IMR-90 (cell line): ENCODE data around the gene GRIN2A. TPM values are rescaled to one million over a fixed set of nuclear protein-coding genes. Genes with fewer than 3 reads are reported as not detected.

Experiments
- ATAC-seq: fragments of 200-7000 bp; cut with Tn5 transposase; 2 replicates; pipeline ENCODE4 v1.9.1; 2020; ENCODE audit warnings: low read depth, mild to moderate bottlenecking, moderate library complexity
- Bru-seq: library from RNA; stranded (reverse); fragments of 400-500 nt; gene quantifications from one replicate; lab custom pipeline; 2021; lab: Mats Ljungman, UMichigan
- BruChase-seq, 2 experiments: library from RNA; stranded (reverse); fragments of 400-500 nt; gene quantifications; one replicate each; lab custom pipeline; 2021; lab: Mats Ljungman, UMichigan
- BruUV-seq: library from RNA; stranded (reverse); fragments of 400-500 nt; replicated peaks from 2 replicates; lab custom pipeline; 2021; lab: Mats Ljungman, UMichigan
- CTCF ChIA-PET: fragments of 300-600 bp; formaldehyde crosslinking; extraction: SDS; loops from one replicate; lab custom pipeline; 2021; ENCODE audit warnings: antibody characterized with exemption; lab: Yijun Ruan, JAX
- POLR2A ChIA-PET: fragments of 300-600 bp; sonication (Branson Sonifier 250); formaldehyde crosslinking; loops from one replicate; lab custom pipeline; 2022; ENCODE audit warnings: antibody characterized with exemption; ENCODE audit not compliant: unreplicated experiment; lab: Charles Lee
- DNase-seq: peaks from one replicate; pipeline ENCODE4 v3.0.0; 2013
- H2AFZ ChIP-seq: replicated peaks from 2 replicates; pipeline ENCODE3; 2013; ENCODE audit warnings: low read length, mild to moderate bottlenecking; ENCODE audit not compliant: poor library complexity
- H2AK5ac ChIP-seq: 2 replicates; pipeline ENCODE4 v1.6.1; 2013; ENCODE audit warnings: low read depth, low read length, inconsistent platforms
- H2AK9ac ChIP-seq: replicated peaks from 2 replicates; pipeline ENCODE3; 2013; ENCODE audit warnings: mild to moderate bottlenecking, low read depth, low read length, moderate library complexity; ENCODE audit not compliant: poor library complexity
- H2BK120ac ChIP-seq: 2 replicates; pipeline ENCODE4 v1.6.1; 2013; ENCODE audit warnings: low read depth, low read length, inconsistent platforms
- H2BK15ac ChIP-seq: 3 replicates; pipeline ENCODE4 v1.6.1; 2013; ENCODE audit warnings: low read depth, low read length, inconsistent platforms
- H2BK20ac ChIP-seq: 2 replicates; pipeline ENCODE4 v1.6.1; 2013; ENCODE audit warnings: low read depth, mild to moderate bottlenecking, inconsistent platforms, low read length, moderate library complexity
- H2BK5ac ChIP-seq: 2 replicates; pipeline ENCODE4 v1.6.1; 2013; ENCODE audit warnings: mild to moderate bottlenecking, low read depth, low read length, inconsistent platforms; ENCODE audit not compliant: poor library complexity, severe bottlenecking
- H3K14ac ChIP-seq: replicated peaks from 2 replicates; pipeline ENCODE4 v1.6.1; 2013; ENCODE audit warnings: low read depth, low read length, inconsistent platforms
- H3K18ac ChIP-seq: 2 replicates; pipeline ENCODE4 v1.6.1; 2013; ENCODE audit warnings: low read depth, low read length, control low read depth
- H3K23ac ChIP-seq: 2 replicates; pipeline ENCODE4 v1.6.1; 2013; ENCODE audit warnings: low read depth, low read length, inconsistent platforms
- H3K27ac ChIP-seq: 2 replicates; pipeline ENCODE4 v1.5.1; 2013; ENCODE audit warnings: mild to moderate bottlenecking, control low read depth, low read length; ENCODE audit not compliant: insufficient read depth
- H3K27me3 ChIP-seq: 2 replicates; pipeline ENCODE4 v1.6.1; 2013; ENCODE audit warnings: low read length; ENCODE audit not compliant: control insufficient read depth, insufficient read depth
- H3K36me3 ChIP-seq: 2 replicates; pipeline ENCODE4 v1.6.1; 2013; ENCODE audit warnings: low read length, mixed read lengths; ENCODE audit not compliant: control insufficient read depth, insufficient read depth
- H3K4ac ChIP-seq: 2 replicates; pipeline ENCODE4 v1.6.1; 2013; ENCODE audit warnings: low read depth, low read length, inconsistent platforms
- H3K4me1 ChIP-seq: 2 replicates; pipeline ENCODE4 v1.6.1; 2013; ENCODE audit warnings: low read length, mixed read lengths; ENCODE audit not compliant: control insufficient read depth, insufficient read depth
- H3K4me2 ChIP-seq: 2 replicates; pipeline ENCODE4 v1.6.1; 2013; ENCODE audit warnings: low read depth, mild to moderate bottlenecking, control low read depth, low read length, moderate library complexity
- H3K4me3 ChIP-seq: 2 replicates; pipeline ENCODE4 v1.5.1; 2013; ENCODE audit warnings: low read depth, mild to moderate bottlenecking, control low read depth, low read length, moderate library complexity; ENCODE audit not compliant: insufficient read depth
- H3K56ac ChIP-seq: 2 replicates; pipeline ENCODE4 v1.6.1; 2013; ENCODE audit warnings: low read length, inconsistent platforms; ENCODE audit not compliant: insufficient read depth; ENCODE audit errors: extremely low read depth
- H3K79me1 ChIP-seq, 2 experiments: 2 replicates each; pipeline ENCODE4 v1.6.1; 2013; ENCODE audit warnings: low read length in 2 of 2, inconsistent platforms in 1 of 2, low read depth in 1 of 2
- H3K9ac ChIP-seq: 2 replicates; pipeline ENCODE4 v1.6.1; 2013; ENCODE audit warnings: low read depth, low read length, control low read depth
- H3K9me1 ChIP-seq: 2 replicates; pipeline ENCODE4 v1.6.1; 2013; ENCODE audit warnings: low read length, inconsistent platforms; ENCODE audit not compliant: insufficient read depth
- H3K9me3 ChIP-seq: 2 replicates; pipeline ENCODE4 v1.6.1; 2013; ENCODE audit warnings: low read length; ENCODE audit not compliant: control insufficient read depth, insufficient read depth
- H4K20me1 ChIP-seq: 2 replicates; pipeline ENCODE4 v1.6.1; 2013; ENCODE audit warnings: low read length, inconsistent platforms; ENCODE audit not compliant: insufficient read depth
- H4K5ac ChIP-seq: 2 replicates; pipeline ENCODE4 v1.6.1; 2013; ENCODE audit warnings: mild to moderate bottlenecking, low read depth, low read length, control low read depth
- H4K8ac ChIP-seq, 2 experiments: 2 replicates each; pipeline ENCODE4 v1.6.1; 2013; ENCODE audit warnings: low read depth in 2 of 2, low read length in 2 of 2, control low read depth in 1 of 2, inconsistent platforms in 1 of 2
- H4K91ac ChIP-seq: 2 replicates; pipeline ENCODE4 v1.6.1; 2013; ENCODE audit warnings: low read depth, low read length, inconsistent platforms; ENCODE audit not compliant: insufficient read depth
- CEBPB ChIP-seq: IDR thresholded peaks from 2 replicates; pipeline ENCODE4 v1.6.1; 2012; ENCODE audit warnings: low read depth, low read length, improper control_type of control experiment
- CHD1 ChIP-seq: IDR thresholded peaks from 2 replicates; pipeline ENCODE4 v1.6.1; 2012; ENCODE audit warnings: low read depth, low read length, improper control_type of control experiment
- MAFK ChIP-seq: IDR thresholded peaks from 2 replicates; pipeline ENCODE4 v1.6.1; 2012; ENCODE audit warnings: low read depth, low read length, improper control_type of control experiment
- MAZ ChIP-seq: IDR thresholded peaks from 2 replicates; pipeline ENCODE4 v1.6.1; 2012; ENCODE audit warnings: low read depth, mild to moderate bottlenecking, low read length, improper control_type of control experiment, moderate library complexity, borderline replicate concordance
- MXI1 ChIP-seq: IDR thresholded peaks from 2 replicates; pipeline ENCODE4 v1.6.1; 2012; ENCODE audit warnings: low read depth, mild to moderate bottlenecking, low read length, moderate library complexity, borderline replicate concordance
- POLR2A ChIP-seq: IDR thresholded peaks from 2 replicates; pipeline ENCODE4 v1.6.1; 2012; ENCODE audit warnings: mild to moderate bottlenecking, low read depth, low read length
- RCOR1 ChIP-seq: IDR thresholded peaks from 2 replicates; pipeline ENCODE4 v1.6.1; 2012; ENCODE audit warnings: mild to moderate bottlenecking, low read length, improper control_type of control experiment; ENCODE audit not compliant: insufficient replicate concordance
- WGBS, 2 experiments: methylation state at CpG; one replicate each; pipeline versions ENCODE4 v1.1.5 to v1.1.7; 2013; ENCODE audit warnings: missing lambda C conversion rate in 2 of 2; ENCODE audit not compliant: insufficient read length in 1 of 2; ENCODE audit errors: extremely low coverage in 2 of 2; 5-methylcytosine and 5-hydroxymethylcytosine counted together
- dilution Hi-C: fragments of 300-500 bp; cut with HindIII; formaldehyde crosslinking; loops from one replicate; pipeline ENCODE4 v1.14.3; 2018; ENCODE audit warnings: low sequenced_read_pairs; ENCODE audit not compliant: unreplicated experiment
- in situ Hi-C: fragments of 300-500 bp; cut with MboI; formaldehyde crosslinking; loops from 3 replicates; pipeline ENCODE4 v1.14.3; 2019; ENCODE audit warnings: low sequenced_read_pairs, inconsistent platforms, mixed read lengths
- intact Hi-C: fragments of 100-400 bp; cut with micrococcal nuclease; formaldehyde crosslinking; loops from 2 replicates; pipeline ENCODE4 v1.10.0; 2022
- long read RNA-seq: library from polyadenylated mRNA; unstranded; transcript quantifications from one replicate; pipeline ENCODE4 v2.0.0, GENCODE V29; 2021; ENCODE audit not compliant: unreplicated experiment
- polyA plus RNA-seq, 3 experiments: library from polyadenylated mRNA; depleted of rRNA; stranded (reverse); fragments of >200 nt; gene quantifications; 2 replicates each; pipeline ENCODE4 v1.2.3, GENCODE V29; 2012; ENCODE audit warnings: low replicate concordance in 1 of 3
- total RNA-seq: library from RNA; depleted of rRNA; stranded (reverse); fragments of >200 nt; gene quantifications from 2 replicates; pipeline ENCODE4 v1.2.3, GENCODE V29; 2012; rRNA removed

Gene GRIN2A
- total RNA-seq (under 0.01 TPM in 2 replicates), polyA plus RNA-seq (2012; rRNA removed) (not detected in 2 replicates), Bru-seq, nascent RNA (percentile 0 among the genes with signal in this experiment), BruChase-seq, experiment 1, labeled RNA remaining after a 6-hour chase (percentile 0 among the genes with signal in this experiment), BruChase-seq, experiment 2, labeled RNA remaining after a 2-hour chase (percentile 0 among the genes with signal in this experiment)
- under 0.01 TPM in 2 replicates for polyA plus RNA-seq (2012; cell fraction: cytosol; rRNA removed)
- 0.01 TPM in 1 of 2 replicates, not detected in the other for polyA plus RNA-seq (2012; cell fraction: nucleus; rRNA removed; ENCODE audit: low replicate concordance)
- long read RNA-seq, result 0 reads

- Histone ChIP-seq H3K23ac (no peak within 1 kb of the TSS), H4K20me1 (no peaks in the 10 kb centered on the region), H3K56ac (no peak within 1 kb of the TSS), H2BK20ac (no peak within 1 kb of the TSS), H2AFZ (peak within 1 kb of the TSS; percentile 51), H3K4me2 (no peak within 1 kb of the TSS), H2BK120ac (no peak within 1 kb of the TSS), H2BK5ac (no peak within 1 kb of the TSS), H3K4me1 (no peaks in the 10 kb centered on the region), H3K14ac (no peak within 1 kb of the TSS), H4K91ac (no peak within 1 kb of the TSS), H3K4me3 (no peak within 1 kb of the TSS), H4K5ac (no peak within 1 kb of the TSS), H3K18ac (no peak within 1 kb of the TSS), H3K79me1 (no peaks in the 10 kb centered on the region), H3K36me3 (no peaks in the 10 kb centered on the region), H2AK5ac (no peak within 1 kb of the TSS), H3K27ac (no peak within 1 kb of the TSS), H3K9me3 (peaks cover 4% of the 10 kb centered on the region; the same call in 1 of the 2 replicates), H2BK15ac (no peak within 1 kb of the TSS), H3K9me1 (no peaks in the 10 kb centered on the region), H2AK9ac (peak within 1 kb of the TSS; percentile 42), H3K9ac (no peak within 1 kb of the TSS), H4K8ac (no peak within 1 kb of the TSS), H3K27me3 (peaks cover 5% of the 10 kb centered on the region), H3K4ac (no peak within 1 kb of the TSS)
- TF ChIP-seq CHD1 (no peak), MXI1 (no peak), CEBPB (no peak), MAFK (no peak), POLR2A (no peak), MAZ (no peak), RCOR1 (no peak)
- CTCF ChIA-PET, result no interaction called here
- BruUV-seq, result no TSS peak
- intact Hi-C loops (no loop called here), dilution Hi-C loops (no loop called here), in situ Hi-C loops (loop anchor here (25.0 kb wide), 1 partner anchor 1020 kb away; no protein-coding TSS in a partner anchor)
- DNase-seq, result no peak
- ATAC-seq, result no peak
- POLR2A ChIA-PET, result no interaction called here
- WGBS, 2 experiments, result 0% methylated on average over 3 of the region's 64 CpGs; no CpG with 5 or more reads in 1 of the 2 experiments
These were observed at the start of gene GRIN2A for GRCh38 chr16:10182222-10183053. TSS of gene GRIN2A (minus strand) at chr16:10182428. CDS start at chr16:10180411, 2,017 bp downstream.
